Measurements from ENCODE around the gene PLEKHD1.

Gene PLEKHD1

GRCh38 chr14:69484444-69485314 lies at the start of gene PLEKHD1:
TSS of gene PLEKHD1 (plus strand) at chr14:69484728. CDS start at chr14:69484966, 238 bp downstream.
- ATAC-seq (replicated peaks; ENCODE audit: extremely low read depth, poor library complexity, severe bottlenecking) (no peak), DNase-seq (ENCODE audit: low spot score in 2 of 2) (no peak)
- no peaks in the 10 kb centered on the region for H3K36me3 Mint-ChIP-seq (ENCODE audit: insufficient read depth)
- H3K27me3 Mint-ChIP-seq = peaks cover 54% of the 10 kb centered on the region
- H3K9me3 Mint-ChIP-seq = no peaks in the 10 kb centered on the region
- no peaks in the 10 kb centered on the region for H3K4me1 Mint-ChIP-seq
- no peak within 1 kb of the TSS for H3K4me3 Mint-ChIP-seq
- no peak within 1 kb of the TSS for H3K27ac Mint-ChIP-seq (ENCODE audit: low read depth)

DNA sequence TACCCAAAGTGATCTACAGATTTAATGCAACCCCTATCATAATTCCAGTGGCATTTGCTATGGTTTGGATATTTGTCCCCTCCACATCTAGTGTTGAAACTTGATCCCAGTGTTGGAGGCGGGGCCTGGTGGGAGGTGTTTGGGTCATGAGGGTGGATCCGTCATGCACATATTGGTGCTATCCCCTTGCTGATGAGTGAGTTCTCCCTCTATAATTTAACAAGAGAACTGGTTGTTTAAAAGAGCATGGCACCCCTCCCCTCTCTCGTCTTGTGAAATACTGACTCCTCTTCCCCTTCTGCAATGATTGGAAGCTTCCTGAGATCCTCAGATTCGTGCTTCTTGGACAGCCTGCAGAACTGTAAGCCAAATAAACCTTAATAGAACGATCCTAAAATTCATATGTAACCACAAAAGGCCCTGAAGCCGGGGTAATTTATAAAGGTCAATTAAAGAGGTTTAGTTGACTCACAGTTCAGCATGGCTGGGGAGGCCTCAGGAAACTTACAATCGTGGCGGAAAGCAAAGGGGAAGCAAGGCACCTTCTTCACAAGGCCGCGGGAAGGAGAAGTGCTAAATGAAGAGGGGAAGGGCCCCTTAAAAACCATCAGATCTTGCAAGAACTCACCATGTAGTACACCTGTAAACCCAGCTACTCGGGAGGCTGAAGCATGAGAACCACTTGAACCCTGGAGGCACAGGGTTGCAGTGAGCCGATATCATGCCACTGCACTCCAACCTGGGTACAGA lies 44.8 kb upstream of the PLEKHD1 start:
- ATAC-seq (replicated peaks; ENCODE audit: extremely low read depth, poor library complexity, severe bottlenecking) (no peak), DNase-seq (ENCODE audit: low spot score in 2 of 2) (no peak)
- Mint-ChIP-seq H3K36me3 (ENCODE audit: insufficient read depth) (peaks cover 11% of the 10 kb centered on the region), H3K27me3 (no peaks in the 10 kb centered on the region), H3K27ac (ENCODE audit: low read depth) (no peak overlapping the region), H3K9me3 (no peaks in the 10 kb centered on the region), H3K4me3 (no peak overlapping the region), H3K4me1 (peaks cover 14% of the 10 kb centered on the region)

DNA sequence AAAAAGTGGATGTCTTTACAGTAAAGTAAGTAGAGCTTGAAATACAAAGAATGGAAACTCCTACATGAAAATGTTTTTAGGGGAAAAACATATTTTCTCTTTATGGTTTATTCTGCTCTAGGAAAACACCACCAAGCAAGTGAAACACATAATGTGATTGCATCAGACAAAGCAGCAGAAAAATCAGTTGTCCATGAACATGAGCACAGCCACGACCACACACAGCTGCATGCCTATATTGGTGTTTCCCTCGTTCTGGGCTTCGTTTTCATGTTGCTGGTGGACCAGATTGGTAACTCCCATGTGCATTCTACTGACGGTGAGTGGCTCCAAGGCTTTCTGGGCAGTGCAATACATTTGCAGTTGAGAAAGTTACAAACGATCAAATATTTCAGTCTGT lies 42.6 kb upstream of the PLEKHD1 start:
- Mint-ChIP-seq H3K36me3 (ENCODE audit: insufficient read depth) (peaks cover 13% of the 10 kb centered on the region), H3K27ac (ENCODE audit: low read depth) (no peak overlapping the region), H3K4me3 (no peak overlapping the region)

GRCh38 chr14:69443296-69443805 lies 41.2 kb upstream of the PLEKHD1 start:
- ATAC-seq (replicated peaks; ENCODE audit: extremely low read depth, poor library complexity, severe bottlenecking) = no peak
- Mint-ChIP-seq H3K4me3 (no peak overlapping the region), H3K36me3 (ENCODE audit: insufficient read depth) (peaks cover 16% of the 10 kb centered on the region)

More for the DNA sequence above, 42.6 kb upstream of the PLEKHD1 start:
- DNase-seq (ENCODE audit: low spot score in 2 of 2) (no peak), ATAC-seq (replicated peaks; ENCODE audit: extremely low read depth, poor library complexity, severe bottlenecking) (no peak)
- no peaks in the 10 kb centered on the region for H3K27me3 Mint-ChIP-seq
- no peaks in the 10 kb centered on the region for H3K9me3 Mint-ChIP-seq
- H3K4me1 Mint-ChIP-seq = peaks cover 5% of the 10 kb centered on the region

GRCh38 chr14:69449216-69449615 lies 35.3 kb upstream of the PLEKHD1 start:
- no peaks in the 10 kb centered on the region for H3K4me1 Mint-ChIP-seq
- H3K4me3 Mint-ChIP-seq = no peak overlapping the region
- no peak overlapping the region for H3K27ac Mint-ChIP-seq (ENCODE audit: low read depth)
- H3K27me3 Mint-ChIP-seq = no peaks in the 10 kb centered on the region
- DNase-seq (ENCODE audit: low spot score in 2 of 2) = no peak
- H3K9me3 Mint-ChIP-seq = no peaks in the 10 kb centered on the region
- H3K36me3 Mint-ChIP-seq (ENCODE audit: insufficient read depth) = peaks cover 14% of the 10 kb centered on the region
- ATAC-seq (replicated peaks; ENCODE audit: extremely low read depth, poor library complexity, severe bottlenecking) = no peak

More at GRCh38 chr14:69443296-69443805, 41.2 kb upstream of the PLEKHD1 start:
- Mint-ChIP-seq H3K4me1 (no peaks in the 10 kb centered on the region), H3K9me3 (no peaks in the 10 kb centered on the region), H3K27me3 (no peaks in the 10 kb centered on the region), H3K27ac (ENCODE audit: low read depth) (no peak overlapping the region)
- DNase-seq (ENCODE audit: low spot score in 2 of 2) = no peak

GRCh38 chr14:69451941-69452340 lies 32.6 kb upstream of the PLEKHD1 start:
- no peak overlapping the region for H3K27ac Mint-ChIP-seq (ENCODE audit: low read depth)
- H3K27me3 Mint-ChIP-seq = no peaks in the 10 kb centered on the region
- H3K4me1 Mint-ChIP-seq = no peaks in the 10 kb centered on the region
- H3K4me3 Mint-ChIP-seq = no peak overlapping the region
- no peaks in the 10 kb centered on the region for H3K9me3 Mint-ChIP-seq
- H3K36me3 Mint-ChIP-seq (ENCODE audit: insufficient read depth) = peaks cover 20% of the 10 kb centered on the region
- DNase-seq (ENCODE audit: low spot score in 2 of 2) = no peak
- no peak for ATAC-seq (replicated peaks; ENCODE audit: extremely low read depth, poor library complexity, severe bottlenecking)

GRCh38 chr14:69458350-69458749 lies 26.2 kb upstream of the PLEKHD1 start:
- Mint-ChIP-seq H3K9me3 (no peaks in the 10 kb centered on the region), H3K4me1 (no peaks in the 10 kb centered on the region), H3K4me3 (no peak overlapping the region), H3K27ac (ENCODE audit: low read depth) (peak overlapping the region; percentile 74), H3K36me3 (ENCODE audit: insufficient read depth) (peaks cover 28% of the 10 kb centered on the region), H3K27me3 (no peaks in the 10 kb centered on the region)
- ATAC-seq (replicated peaks; ENCODE audit: extremely low read depth, poor library complexity, severe bottlenecking) = no peak
- DNase-seq (ENCODE audit: low spot score in 2 of 2) = no peak

DNA sequence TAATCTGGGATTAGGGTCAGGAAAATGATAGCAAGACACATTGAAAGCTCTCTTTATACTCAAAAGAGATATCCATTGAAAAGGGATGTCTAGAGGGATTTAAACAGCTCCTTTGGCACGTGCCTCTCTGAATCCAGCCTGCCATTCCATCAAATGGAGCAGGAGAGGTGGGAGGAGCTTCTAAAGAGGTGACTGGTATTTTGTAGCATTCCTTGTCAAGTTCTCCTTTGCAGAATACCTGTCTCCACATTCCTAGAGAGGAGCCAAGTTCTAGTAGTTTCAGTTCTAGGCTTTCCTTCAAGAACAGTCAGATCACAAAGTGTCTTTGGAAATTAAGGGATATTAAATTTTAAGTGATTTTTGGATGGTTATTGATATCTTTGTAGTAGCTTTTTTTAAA lies 25.4 kb upstream of the PLEKHD1 start:
- no peak for ATAC-seq (replicated peaks; ENCODE audit: extremely low read depth, poor library complexity, severe bottlenecking)
- Mint-ChIP-seq H3K27ac (ENCODE audit: low read depth) (no peak overlapping the region), H3K4me1 (no peaks in the 10 kb centered on the region), H3K4me3 (no peak overlapping the region), H3K27me3 (no peaks in the 10 kb centered on the region), H3K36me3 (ENCODE audit: insufficient read depth) (peaks cover 27% of the 10 kb centered on the region), H3K9me3 (no peaks in the 10 kb centered on the region)
- DNase-seq (ENCODE audit: low spot score in 2 of 2) = no peak

DNA sequence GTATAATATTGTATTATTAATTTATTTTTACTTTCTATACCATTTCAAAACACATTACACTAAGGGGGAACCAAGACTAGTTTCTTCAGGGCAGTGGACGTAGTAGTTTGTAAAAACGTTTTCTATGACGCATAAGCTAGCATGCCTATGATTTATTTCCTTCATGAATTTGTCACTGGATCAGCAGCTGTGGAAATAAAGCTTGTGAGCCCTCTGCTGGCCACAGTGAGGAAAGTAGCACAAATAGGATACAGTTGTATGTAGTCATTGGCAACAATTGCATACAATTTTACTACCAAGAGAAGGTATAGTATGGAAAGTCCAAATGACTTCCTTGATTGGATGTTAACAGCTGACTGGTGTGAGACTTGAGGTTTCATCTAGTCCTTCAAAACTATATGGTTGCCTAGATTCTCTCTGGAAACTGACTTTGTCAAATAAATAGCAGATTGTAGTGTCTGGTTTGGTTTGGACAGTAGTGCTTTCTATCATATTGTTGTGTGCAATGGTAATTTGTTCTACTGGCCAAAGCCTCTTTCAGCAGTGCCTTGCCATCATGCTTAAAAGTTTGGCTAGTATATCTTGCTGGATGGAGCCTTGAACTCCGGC lies 24.3 kb upstream of the PLEKHD1 start:
- no peaks in the 10 kb centered on the region for H3K4me1 Mint-ChIP-seq
- peaks cover 27% of the 10 kb centered on the region for H3K36me3 Mint-ChIP-seq (ENCODE audit: insufficient read depth)
- no peak overlapping the region for H3K4me3 Mint-ChIP-seq
- H3K27me3 Mint-ChIP-seq = no peaks in the 10 kb centered on the region
- no peaks in the 10 kb centered on the region for H3K9me3 Mint-ChIP-seq
- DNase-seq (ENCODE audit: low spot score in 2 of 2) (peak in 1 of 2 donors; percentile 15), ATAC-seq (replicated peaks; ENCODE audit: extremely low read depth, poor library complexity, severe bottlenecking) (peak; percentile 54)
- no peak overlapping the region for H3K27ac Mint-ChIP-seq (ENCODE audit: low read depth)

GRCh38 chr14:69464379-69464778 lies 20.1 kb upstream of the PLEKHD1 start:
- Mint-ChIP-seq H3K36me3 (ENCODE audit: insufficient read depth) (peaks cover 11% of the 10 kb centered on the region), H3K4me3 (no peak overlapping the region), H3K27me3 (no peaks in the 10 kb centered on the region), H3K4me1 (no peaks in the 10 kb centered on the region), H3K27ac (ENCODE audit: low read depth) (no peak overlapping the region), H3K9me3 (no peaks in the 10 kb centered on the region)
- DNase-seq (ENCODE audit: low spot score in 2 of 2) (no peak), ATAC-seq (replicated peaks; ENCODE audit: extremely low read depth, poor library complexity, severe bottlenecking) (no peak)

DNA sequence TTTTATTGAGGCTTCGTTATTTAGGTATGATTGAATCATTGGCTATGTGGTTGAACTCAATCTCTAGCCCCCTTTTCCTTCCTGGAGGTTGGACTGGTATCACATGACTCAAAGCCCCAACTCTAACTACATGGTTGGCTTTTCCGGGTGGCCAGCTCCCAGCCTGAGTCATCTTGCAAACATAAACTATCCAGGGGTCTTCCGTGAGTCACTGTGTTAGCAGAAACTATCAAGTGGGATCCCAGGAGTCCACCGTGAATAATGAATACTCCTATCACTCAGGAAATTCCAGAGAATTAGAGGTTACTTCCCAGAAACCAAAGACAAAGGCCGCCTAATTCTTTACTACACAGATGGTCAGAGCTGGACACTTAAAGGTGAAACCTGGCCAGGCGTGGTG lies 19.7 kb upstream of the PLEKHD1 start:
- no peak overlapping the region for H3K4me3 Mint-ChIP-seq
- no peak overlapping the region for H3K27ac Mint-ChIP-seq (ENCODE audit: low read depth)
- H3K27me3 Mint-ChIP-seq = no peaks in the 10 kb centered on the region
- H3K9me3 Mint-ChIP-seq = no peaks in the 10 kb centered on the region
- DNase-seq (ENCODE audit: low spot score in 2 of 2) = no peak
- ATAC-seq (replicated peaks; ENCODE audit: extremely low read depth, poor library complexity, severe bottlenecking) = no peak
- peaks cover 11% of the 10 kb centered on the region for H3K36me3 Mint-ChIP-seq (ENCODE audit: insufficient read depth)
- H3K4me1 Mint-ChIP-seq = no peaks in the 10 kb centered on the region

- H3K4me1 Mint-ChIP-seq = no peaks in the 10 kb centered on the region
- no peak overlapping the region for H3K4me3 Mint-ChIP-seq
- H3K9me3 Mint-ChIP-seq = no peaks in the 10 kb centered on the region
- no peaks in the 10 kb centered on the region for H3K27me3 Mint-ChIP-seq
- DNase-seq (ENCODE audit: low spot score in 2 of 2) (no peak), ATAC-seq (replicated peaks; ENCODE audit: extremely low read depth, poor library complexity, severe bottlenecking) (no peak)
- no peaks in the 10 kb centered on the region for H3K36me3 Mint-ChIP-seq (ENCODE audit: insufficient read depth)
- H3K27ac Mint-ChIP-seq (ENCODE audit: low read depth) = no peak overlapping the region
Measured at GRCh38 chr14:69468949-69469348, 15.6 kb upstream of the PLEKHD1 start.
